ENCODE results near the gene FYN.

Gene FYN

DNA sequence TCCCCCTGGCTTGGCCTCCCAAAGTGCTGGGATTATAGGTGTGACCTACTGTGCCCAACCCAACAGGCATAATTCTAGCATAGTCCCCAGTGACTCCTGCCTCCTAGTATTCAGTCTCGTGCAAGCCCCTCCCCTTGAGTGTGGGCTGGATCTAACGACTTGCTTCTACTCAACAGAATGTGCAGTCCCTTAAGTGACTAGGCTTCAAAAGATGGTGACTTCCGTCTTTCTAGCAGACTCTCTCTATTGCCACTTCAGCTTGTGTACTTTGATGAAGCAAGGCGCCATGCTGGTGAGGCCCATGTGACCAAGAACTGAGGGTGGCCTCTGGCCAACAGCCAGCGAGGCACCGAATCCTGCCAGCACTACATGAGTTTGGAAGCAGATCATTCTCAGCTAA lies 157.9 kb downstream of the FYN start:
- H3K4me1 Mint-ChIP-seq (ENCODE audit: low read depth) = peaks cover 30% of the 10 kb centered on the region
- DNase-seq (ENCODE audit: low spot score) = no peak
- no peaks in the 10 kb centered on the region for H3K9me3 Mint-ChIP-seq
- peak overlapping the region; percentile 78 for H3K27ac Mint-ChIP-seq
- no peaks in the 10 kb centered on the region for H3K27me3 Mint-ChIP-seq (ENCODE audit: low read depth)
- peaks cover 54% of the 10 kb centered on the region for H3K36me3 Mint-ChIP-seq (ENCODE audit: low read depth)
- H3K4me3 Mint-ChIP-seq = peak overlapping the region; percentile 15

DNA sequence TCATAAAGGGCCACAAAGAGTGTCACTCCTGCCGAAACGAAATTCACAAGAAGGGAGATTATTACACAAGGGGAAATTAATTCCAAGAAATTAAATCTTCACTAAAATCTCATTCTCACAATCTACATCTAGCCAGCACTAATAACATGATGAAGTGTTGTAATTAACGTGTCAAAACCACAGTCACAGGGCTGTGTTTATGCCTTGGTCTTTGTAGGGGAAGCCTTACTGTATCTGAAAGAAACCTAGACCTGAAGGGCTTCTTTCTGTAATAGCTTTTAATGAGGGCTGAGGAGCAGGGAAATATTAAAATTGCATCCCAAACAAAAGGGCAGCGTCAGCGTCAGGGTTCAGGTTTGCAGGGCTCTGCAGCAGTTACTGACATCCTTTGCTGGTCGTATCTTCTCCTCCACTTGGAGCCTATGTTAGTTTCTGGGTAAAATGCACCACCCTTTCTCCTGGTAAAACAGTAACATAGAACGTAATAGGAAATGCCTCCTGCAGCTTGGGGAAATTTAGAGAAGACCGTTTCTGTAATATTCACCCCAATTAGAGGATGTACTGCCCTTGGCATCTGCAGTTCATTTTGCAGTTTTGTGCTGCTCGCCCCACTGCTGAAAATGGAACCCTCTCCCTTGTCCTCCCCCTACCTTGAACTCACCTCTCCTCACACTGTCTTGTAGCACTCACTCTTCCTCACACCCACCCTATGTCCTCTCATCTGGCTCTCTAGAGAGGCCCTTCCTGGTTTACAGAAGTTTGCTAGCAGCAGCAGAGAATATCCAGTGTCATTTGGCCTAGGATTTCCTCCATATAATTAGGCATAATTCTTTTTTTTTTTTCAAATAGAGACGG lies 158.6 kb downstream of the FYN start:
- peaks cover 35% of the 10 kb centered on the region for H3K4me1 Mint-ChIP-seq (ENCODE audit: low read depth)
- H3K27me3 Mint-ChIP-seq (ENCODE audit: low read depth) = no peaks in the 10 kb centered on the region
- peaks cover 49% of the 10 kb centered on the region for H3K36me3 Mint-ChIP-seq (ENCODE audit: low read depth)
- no peaks in the 10 kb centered on the region for H3K9me3 Mint-ChIP-seq
- no peak for DNase-seq (ENCODE audit: low spot score)
- peak overlapping the region; percentile 15 for H3K4me3 Mint-ChIP-seq
- peak overlapping the region; percentile 78 for H3K27ac Mint-ChIP-seq

GRCh38 chr6:111713811-111714210 lies 159.4 kb downstream of the FYN start:
- Mint-ChIP-seq H3K9me3 (no peaks in the 10 kb centered on the region), H3K4me1 (ENCODE audit: low read depth) (peaks cover 38% of the 10 kb centered on the region), H3K27ac (no peak overlapping the region), H3K4me3 (no peak overlapping the region), H3K36me3 (ENCODE audit: low read depth) (peaks cover 44% of the 10 kb centered on the region), H3K27me3 (ENCODE audit: low read depth) (no peaks in the 10 kb centered on the region)
- DNase-seq (ENCODE audit: low spot score) = no peak

DNA sequence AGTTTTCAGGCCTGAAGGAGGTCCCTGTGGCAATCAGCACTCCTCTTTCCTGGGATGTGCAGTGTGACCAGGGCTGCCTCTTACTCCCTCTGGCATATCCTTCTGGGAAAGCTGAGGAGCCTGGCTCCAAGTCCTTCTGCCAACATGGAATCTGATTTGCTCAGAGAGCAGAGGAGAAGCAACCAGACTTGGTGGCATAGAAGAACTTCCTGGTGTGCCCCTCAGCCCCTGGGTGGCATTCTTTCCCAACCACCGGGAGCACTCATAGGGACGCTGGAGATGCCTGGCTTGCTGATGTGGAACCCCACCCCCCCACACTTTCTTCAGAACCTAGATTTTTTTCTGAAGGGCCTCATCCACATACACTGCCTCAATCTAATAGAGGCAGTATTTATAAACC lies 160.0 kb downstream of the FYN start:
- no peaks in the 10 kb centered on the region for H3K9me3 Mint-ChIP-seq
- DNase-seq (ENCODE audit: low spot score) = no peak
- H3K4me1 Mint-ChIP-seq (ENCODE audit: low read depth) = peaks cover 38% of the 10 kb centered on the region
- no peaks in the 10 kb centered on the region for H3K27me3 Mint-ChIP-seq (ENCODE audit: low read depth)
- H3K4me3 Mint-ChIP-seq = no peak overlapping the region
- H3K36me3 Mint-ChIP-seq (ENCODE audit: low read depth) = peaks cover 44% of the 10 kb centered on the region
- no peak overlapping the region for H3K27ac Mint-ChIP-seq

GRCh38 chr6:111711984-111712752 lies 161.1 kb downstream of the FYN start:
- H3K27ac Mint-ChIP-seq = peak overlapping the region; percentile 45
- H3K9me3 Mint-ChIP-seq = no peaks in the 10 kb centered on the region
- H3K4me3 Mint-ChIP-seq = no peak overlapping the region
- H3K27me3 Mint-ChIP-seq (ENCODE audit: low read depth) = no peaks in the 10 kb centered on the region
- peaks cover 43% of the 10 kb centered on the region for H3K36me3 Mint-ChIP-seq (ENCODE audit: low read depth)
- H3K4me1 Mint-ChIP-seq (ENCODE audit: low read depth) = peaks cover 36% of the 10 kb centered on the region
- no peak for DNase-seq (ENCODE audit: low spot score)

DNA sequence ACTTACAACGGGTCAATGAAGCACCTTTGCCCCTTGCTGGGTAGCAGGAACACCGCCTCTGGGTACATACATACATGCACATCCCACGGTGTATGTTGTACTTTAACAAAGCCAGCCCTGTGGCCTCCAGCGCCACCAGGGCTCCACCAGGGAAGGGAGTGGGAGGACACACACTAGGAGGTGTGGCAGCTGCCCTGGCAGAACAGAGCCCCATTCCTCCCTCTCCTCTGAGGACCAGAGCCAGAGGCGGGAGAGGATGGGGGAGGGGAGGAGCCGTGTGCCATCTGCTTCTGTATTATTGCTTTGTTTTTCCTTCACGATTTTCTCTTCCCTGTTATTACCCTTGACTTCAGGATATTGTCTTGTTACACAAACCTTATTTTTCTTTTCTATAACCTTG lies 161.8 kb downstream of the FYN start:
- Mint-ChIP-seq H3K27me3 (ENCODE audit: low read depth) (no peaks in the 10 kb centered on the region), H3K9me3 (no peaks in the 10 kb centered on the region), H3K27ac (peak overlapping the region; percentile 50), H3K36me3 (ENCODE audit: low read depth) (peaks cover 49% of the 10 kb centered on the region), H3K4me3 (no peak overlapping the region), H3K4me1 (ENCODE audit: low read depth) (peaks cover 36% of the 10 kb centered on the region)
- no peak for DNase-seq (ENCODE audit: low spot score)

GRCh38 chr6:111710911-111711310 lies 162.3 kb downstream of the FYN start:
- H3K36me3 Mint-ChIP-seq (ENCODE audit: low read depth) = peaks cover 48% of the 10 kb centered on the region
- no peaks in the 10 kb centered on the region for H3K9me3 Mint-ChIP-seq
- H3K27me3 Mint-ChIP-seq (ENCODE audit: low read depth) = no peaks in the 10 kb centered on the region
- no peak for DNase-seq (ENCODE audit: low spot score)
- H3K4me1 Mint-ChIP-seq (ENCODE audit: low read depth) = peaks cover 31% of the 10 kb centered on the region
- no peak overlapping the region for H3K4me3 Mint-ChIP-seq
- peak overlapping the region; percentile 50 for H3K27ac Mint-ChIP-seq

- Mint-ChIP-seq H3K9me3 (no peaks in the 10 kb centered on the region), H3K4me3 (no peak overlapping the region), H3K4me1 (ENCODE audit: low read depth) (peaks cover 29% of the 10 kb centered on the region), H3K27ac (no peak overlapping the region), H3K27me3 (ENCODE audit: low read depth) (no peaks in the 10 kb centered on the region), H3K36me3 (ENCODE audit: low read depth) (peaks cover 46% of the 10 kb centered on the region)
- no peak for DNase-seq (ENCODE audit: low spot score)
Observed at GRCh38 chr6:111710439-111710838, 162.8 kb downstream of the FYN start.

GRCh38 chr6:111709615-111710398 lies 163.4 kb downstream of the FYN start:
- Mint-ChIP-seq H3K4me3 (no peak overlapping the region), H3K27ac (peak overlapping the region; percentile 45), H3K4me1 (ENCODE audit: low read depth) (peaks cover 22% of the 10 kb centered on the region)

GRCh38 chr6:111709201-111709600 lies 164.1 kb downstream of the FYN start:
- no peak overlapping the region for H3K4me3 Mint-ChIP-seq
- no peak overlapping the region for H3K27ac Mint-ChIP-seq
- H3K4me1 Mint-ChIP-seq (ENCODE audit: low read depth) = peaks cover 18% of the 10 kb centered on the region
- peaks cover 35% of the 10 kb centered on the region for H3K36me3 Mint-ChIP-seq (ENCODE audit: low read depth)
- H3K9me3 Mint-ChIP-seq = no peaks in the 10 kb centered on the region
- no peak for DNase-seq (ENCODE audit: low spot score)
- H3K27me3 Mint-ChIP-seq (ENCODE audit: low read depth) = no peaks in the 10 kb centered on the region

More at GRCh38 chr6:111709615-111710398, 163.4 kb downstream of the FYN start:
- peak; percentile 43 for DNase-seq (ENCODE audit: low spot score)
- Mint-ChIP-seq H3K9me3 (no peaks in the 10 kb centered on the region), H3K36me3 (ENCODE audit: low read depth) (peaks cover 41% of the 10 kb centered on the region), H3K27me3 (ENCODE audit: low read depth) (no peaks in the 10 kb centered on the region)

DNA sequence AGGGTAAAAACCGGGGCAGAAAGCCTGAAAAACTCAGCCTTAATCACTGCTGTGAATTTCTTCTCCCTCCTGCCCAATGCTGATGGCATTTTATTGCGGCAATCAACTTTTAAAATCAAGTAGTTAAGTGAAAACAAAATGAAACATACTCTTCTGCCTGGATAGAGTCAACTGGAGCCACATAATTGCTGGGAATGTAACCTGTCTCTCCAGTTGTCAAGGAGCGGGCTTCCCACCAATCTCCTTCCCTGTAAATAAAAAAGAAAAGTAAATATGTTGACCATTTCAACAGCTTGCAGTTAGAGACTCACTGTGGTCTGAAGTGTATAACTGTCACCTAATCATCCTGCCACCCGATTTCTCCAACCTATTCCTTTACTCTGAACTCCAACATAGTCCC lies 165.5 kb downstream of the FYN start:
- no peaks in the 10 kb centered on the region for H3K9me3 Mint-ChIP-seq
- no peaks in the 10 kb centered on the region for H3K27me3 Mint-ChIP-seq (ENCODE audit: low read depth)
- H3K4me1 Mint-ChIP-seq (ENCODE audit: low read depth) = peaks cover 16% of the 10 kb centered on the region
- H3K27ac Mint-ChIP-seq = no peak overlapping the region
- DNase-seq (ENCODE audit: low spot score) = no peak
- peaks cover 32% of the 10 kb centered on the region for H3K36me3 Mint-ChIP-seq (ENCODE audit: low read depth)
- no peak overlapping the region for H3K4me3 Mint-ChIP-seq

- H3K4me1 Mint-ChIP-seq (ENCODE audit: low read depth) = peaks cover 13% of the 10 kb centered on the region
- no peak for DNase-seq (ENCODE audit: low spot score)
- H3K4me3 Mint-ChIP-seq = no peak overlapping the region
- peaks cover 29% of the 10 kb centered on the region for H3K36me3 Mint-ChIP-seq (ENCODE audit: low read depth)
- H3K9me3 Mint-ChIP-seq = no peaks in the 10 kb centered on the region
- H3K27ac Mint-ChIP-seq = no peak overlapping the region
- no peaks in the 10 kb centered on the region for H3K27me3 Mint-ChIP-seq (ENCODE audit: low read depth)
Observed at GRCh38 chr6:111706841-111707391, 166.3 kb downstream of the FYN start.

GRCh38 chr6:111703723-111704122 lies 169.5 kb downstream of the FYN start:
- no peak for DNase-seq (ENCODE audit: low spot score)
- H3K4me3 Mint-ChIP-seq = no peak overlapping the region
- H3K27ac Mint-ChIP-seq = no peak overlapping the region
- no peaks in the 10 kb centered on the region for H3K9me3 Mint-ChIP-seq
- no peaks in the 10 kb centered on the region for H3K27me3 Mint-ChIP-seq (ENCODE audit: low read depth)
- H3K4me1 Mint-ChIP-seq (ENCODE audit: low read depth) = peaks cover 13% of the 10 kb centered on the region
- peaks cover 37% of the 10 kb centered on the region for H3K36me3 Mint-ChIP-seq (ENCODE audit: low read depth)

Data from T-helper 2 cell treated with Interferon-gamma antibody and Interleukin-4, amounts not matched to agents 5 μg/mL and 100 μg/mL, for 36 hours (primary cell).